HCT116 (cell line): Measurements from ENCODE around the gene MAP2K2. TPM values are rescaled to one million over a fixed set of nuclear protein-coding genes. Genes with fewer than 3 reads are reported as not detected.

ENCODE experiments used
- ATAC-seq: fragments of 200-7000 bp; cut with Tn5 transposase; 2 replicates; pipeline ENCODE4 v1.9.1; 2020; ENCODE audit warnings: mild to moderate bottlenecking, moderate library complexity
- BruUV-seq: library from RNA; stranded (reverse); fragments of 400-500 nt; replicated peaks from 2 replicates; lab custom pipeline; 2021; lab: Mats Ljungman, UMichigan
- CTCF ChIA-PET: fragments of 300-600 bp; sonication (Branson Sonifier 250); formaldehyde crosslinking; loops from one replicate; lab custom pipeline; 2021; ENCODE audit warnings: antibody characterized with exemption; lab: Charles Lee
- POLR2A ChIA-PET: fragments of 300-600, 350-600 bp; sonication (Branson Sonifier 250); formaldehyde crosslinking; loops from one replicate; lab custom pipeline; 2021; ENCODE audit warnings: antibody characterized with exemption; lab: Charles Lee
- RAD21 ChIA-PET, 2 experiments: fragments of 300-600 bp; sonication (Branson Sonifier 250); formaldehyde crosslinking; loops; one replicate each; lab custom pipeline; 2023; ENCODE audit warnings: low total read pairs in 2 of 2; ENCODE audit not compliant: uncharacterized antibody in 2 of 2, unreplicated experiment in 2 of 2, low non-redundant PET in 1 of 2; lab: Charles Lee
- DNase-seq: peaks from one replicate; pipeline ENCODE4 v3.0.0-alpha.2; 2010; ENCODE audit warnings: low read depth, low spot score
- H2AFZ ChIP-seq: fragments of 200-600 bp; shearing (Covaris generic), sonication (generic); 2 replicates; pipeline ENCODE4 v1.6.1; 2017; ENCODE audit warnings: low read depth, mixed run types, mixed read lengths, antibody characterized with exemption, low read length; ENCODE audit not compliant: poor library complexity, severe bottlenecking
- H3K27ac ChIP-seq: 2 replicates; pipeline ENCODE4 v1.5.1; 2012; ENCODE audit warnings: low read depth, low read length
- H3K27me3 ChIP-seq: fragments of 200-600 bp; sonication (generic); 2 replicates; pipeline ENCODE4 v1.6.1; 2016; ENCODE audit warnings: mixed run types, low read length, mixed read lengths; ENCODE audit not compliant: insufficient read depth
- H3K36me3 ChIP-seq, 2 experiments: fragments of 200-500 bp in 1 of 2; fragments of 200-600 bp in 1 of 2; sonication (Bioruptor generic) in 1 of 2; sonication (generic) in 1 of 2; 2 replicates each; pipeline versions ENCODE4 v1.5.1 to v1.6.1; 2014 to 2016; ENCODE audit warnings: low read length in 2 of 2, inconsistent platforms in 1 of 2, mixed read lengths in 1 of 2, mixed run types in 1 of 2; ENCODE audit not compliant: insufficient read depth in 2 of 2, control insufficient read depth in 1 of 2
- H3K4me1 ChIP-seq, 2 experiments: fragments of 200-600 bp in 1 of 2; sonication (generic) in 1 of 2; 2 replicates each; pipeline versions ENCODE4 v1.5.1 to v1.6.1; 2012 to 2017; ENCODE audit warnings: low read length in 2 of 2, inconsistent platforms in 1 of 2, mild to moderate bottlenecking in 1 of 2, mixed read lengths in 1 of 2, mixed run types in 1 of 2, moderate library complexity in 1 of 2; ENCODE audit not compliant: insufficient read depth in 2 of 2, control insufficient read depth in 1 of 2
- H3K4me2 ChIP-seq: fragments of 200-600 bp; sonication (generic); 2 replicates; pipeline ENCODE4 v1.6.1; 2017; ENCODE audit warnings: mixed run types, low read length, mixed read lengths
- H3K4me3 ChIP-seq, 2 experiments: fragments of 200-600 bp in 1 of 2; sonication (generic) in 1 of 2; replicated peaks in 1 of 2; 2 replicates each; pipeline ENCODE4 v1.5.1; 2011 to 2016; ENCODE audit warnings: low read length in 2 of 2, control low read depth in 1 of 2, low read depth in 1 of 2, mild to moderate bottlenecking in 1 of 2, mixed read lengths in 1 of 2, mixed run types in 1 of 2
- H3K79me2 ChIP-seq: fragments of 200-600 bp; sonication (generic); 2 replicates; pipeline ENCODE4 v1.6.1; 2017; ENCODE audit warnings: mild to moderate bottlenecking, mixed run types, low read length, moderate library complexity, mixed read lengths; ENCODE audit not compliant: insufficient read depth
- H3K9ac ChIP-seq: fragments of 200-600 bp; sonication (generic); 2 replicates; pipeline ENCODE4 v1.6.1; 2016; ENCODE audit warnings: low read length, mixed read lengths
- H3K9me2 ChIP-seq: fragments of 200-600 bp; sonication (generic), shearing (Covaris generic); 2 replicates; pipeline ENCODE4 v1.6.1; 2017; ENCODE audit warnings: mixed run types, mild to moderate bottlenecking, moderate library complexity; ENCODE audit not compliant: insufficient read depth
- H3K9me3 ChIP-seq, 2 experiments: fragments of 200-500 bp in 1 of 2; fragments of 200-600 bp in 1 of 2; sonication (Bioruptor generic) in 1 of 2; sonication (generic) in 1 of 2; 2 replicates each; pipeline ENCODE4 v1.6.1; 2014 to 2017; ENCODE audit warnings: low read length in 2 of 2, mixed read lengths in 2 of 2, inconsistent platforms in 1 of 2, low read depth in 1 of 2, mild to moderate bottlenecking in 1 of 2, mixed run types in 1 of 2, moderate library complexity in 1 of 2; ENCODE audit not compliant: control insufficient read depth in 1 of 2, insufficient read depth in 1 of 2
- H4K20me1 ChIP-seq: fragments of 200-600 bp; sonication (generic), shearing (Covaris generic); 2 replicates; pipeline ENCODE4 v1.6.1; 2017; ENCODE audit warnings: mixed run types, mild to moderate bottlenecking, moderate library complexity; ENCODE audit not compliant: insufficient read depth
- CBX3 ChIP-seq: IDR thresholded peaks from 2 replicates; pipeline ENCODE4 v1.6.1; 2012; ENCODE audit warnings: low read depth
- CEBPB ChIP-seq: IDR thresholded peaks from 2 replicates; pipeline ENCODE4 v1.6.1; 2012; ENCODE audit warnings: low read depth
- EGR1 ChIP-seq: IDR thresholded peaks from 2 replicates; pipeline ENCODE4 v1.6.1; 2012; ENCODE audit warnings: low read depth
- ELF1 ChIP-seq: IDR thresholded peaks from 2 replicates; pipeline ENCODE4 v1.6.1; 2012; ENCODE audit warnings: low read depth, borderline replicate concordance
- EZH2 ChIP-seq: fragments of 200-600 bp; sonication (generic); IDR thresholded peaks from 2 replicates; pipeline ENCODE4 v1.6.1; 2017; ENCODE audit warnings: antibody characterized with exemption, mixed run types
- EZH2phosphoT487 ChIP-seq: fragments of 200-600 bp; IDR thresholded peaks from 2 replicates; pipeline ENCODE4 v1.6.1; 2018; ENCODE audit warnings: antibody characterized with exemption, borderline replicate concordance
- FOSL1 ChIP-seq: IDR thresholded peaks from 2 replicates; pipeline ENCODE4 v1.6.1; 2012; ENCODE audit warnings: low read depth
- JUND ChIP-seq: IDR thresholded peaks from 2 replicates; pipeline ENCODE4 v1.6.1; 2012
- POLR2A ChIP-seq: IDR thresholded peaks from 2 replicates; pipeline ENCODE4 v1.7.0; 2011; ENCODE audit warnings: borderline replicate concordance; ENCODE audit not compliant: insufficient read depth, insufficient read length; ENCODE audit errors: extremely low read depth
- POLR2AphosphoS5 ChIP-seq: IDR thresholded peaks from 2 replicates; pipeline ENCODE4 v1.6.1; 2011; ENCODE audit warnings: mild to moderate bottlenecking, low read depth, low read length, moderate library complexity
- SP1 ChIP-seq: IDR thresholded peaks from 2 replicates; pipeline ENCODE4 v1.6.1; 2012; ENCODE audit warnings: low read depth
- ZFX ChIP-seq: fragments of 450-650 bp; IDR thresholded peaks from 2 replicates; pipeline ENCODE4 v1.6.1; 2017
- ZNF274 ChIP-seq: fragments of 200-500 bp; sonication (Bioruptor generic); IDR thresholded peaks from 2 replicates; pipeline ENCODE4 v1.6.1; 2014; ENCODE audit warnings: mild to moderate bottlenecking, low read depth, low read length, inconsistent platforms
- intact Hi-C: fragments of 100-400 bp; cut with micrococcal nuclease; formaldehyde crosslinking; loops from 2 replicates; pipeline ENCODE4 v1.10.0; 2022
- total RNA-seq: library from RNA; stranded (reverse); gene quantifications from one replicate; pipeline ENCODE4 v1.2.1, GENCODE V29; 2021; ENCODE audit not compliant: unreplicated experiment
- TF ChIP-seq, protein P1 (sequence below): IDR thresholded peaks from 2 replicates; pipeline ENCODE4 v1.6.1; 2012
- TF ChIP-seq, protein P2 (sequence below): IDR thresholded peaks from 2 replicates; pipeline ENCODE4 v1.6.1; 2012
- TF ChIP-seq, protein P3 (sequence below): IDR thresholded peaks from 2 replicates; pipeline ENCODE4 v1.6.1; 2011; ENCODE audit warnings: mild to moderate bottlenecking, low read length, moderate library complexity; ENCODE audit not compliant: insufficient replicate concordance; ENCODE audit errors: extremely low read depth
- TF ChIP-seq, protein P4 (sequence below): IDR thresholded peaks from 2 replicates; pipeline ENCODE4 v1.6.1; 2012; ENCODE audit warnings: low read depth

The MAP2K2 gene
- total RNA-seq, 1 experiment from 2014 or later, result 186 TPM

DNA sequence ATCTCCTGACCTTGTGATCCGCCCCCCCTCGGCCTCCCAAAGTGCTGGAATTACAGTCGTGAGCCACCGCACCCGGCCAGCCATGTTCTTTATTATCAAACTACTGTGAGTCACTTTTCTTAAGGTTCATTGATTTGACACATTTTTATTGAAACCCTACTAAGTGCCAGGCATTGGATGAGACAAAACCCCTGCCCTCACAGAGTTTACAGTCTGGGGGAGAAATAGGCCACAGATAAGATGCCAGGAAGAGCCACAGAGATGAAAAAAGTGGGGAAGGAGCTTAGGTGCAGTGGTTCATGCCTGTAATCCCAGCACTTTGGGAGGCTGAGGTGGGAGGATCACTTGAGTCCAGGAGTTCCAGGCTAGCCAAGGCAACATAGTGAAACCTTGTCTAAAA, 14.5 kb upstream of the MAP2K2 start:
- H3K9me2 ChIP-seq, result no peaks in the 10 kb centered on the region
- ChIA-PET RAD21 (no interaction called here), CTCF (interaction anchor here (3.3 kb wide), 1 partner anchor 151 kb away, joined by 20 read pairs; no protein-coding TSS in a partner anchor), POLR2A (no interaction called here)
- no TSS peak for BruUV-seq
- H3K4me1 ChIP-seq, result peaks cover 6 to 29% of the 10 kb centered on the region in 2 experiments; a peak in 3 of 4 replicates
- intact Hi-C loops, result loop anchor here (10.0 kb wide), 1 partner anchor 74 kb away; the partner anchor contains the start of gene ZBTB7A
- no peak overlapping the region for H3K4me2 ChIP-seq
- no peaks in the 10 kb centered on the region for H3K79me2 ChIP-seq
- no peak for TF ChIP-seq FOSL1
- no peak for TF ChIP-seq CBX3
- no peak for TF ChIP-seq SP1
- no peak for TF ChIP-seq ELF1
- TF ChIP-seq, protein P1, sequence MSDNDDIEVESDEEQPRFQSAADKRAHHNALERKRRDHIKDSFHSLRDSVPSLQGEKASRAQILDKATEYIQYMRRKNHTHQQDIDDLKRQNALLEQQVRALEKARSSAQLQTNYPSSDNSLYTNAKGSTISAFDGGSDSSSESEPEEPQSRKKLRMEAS, result no peak
- TF ChIP-seq, protein P2, sequence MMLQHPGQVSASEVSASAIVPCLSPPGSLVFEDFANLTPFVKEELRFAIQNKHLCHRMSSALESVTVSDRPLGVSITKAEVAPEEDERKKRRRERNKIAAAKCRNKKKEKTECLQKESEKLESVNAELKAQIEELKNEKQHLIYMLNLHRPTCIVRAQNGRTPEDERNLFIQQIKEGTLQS, result no peak
- no peak for TF ChIP-seq POLR2AphosphoS5
- TF ChIP-seq POLR2A, result no peak
- TF ChIP-seq ZFX, result no peak
- TF ChIP-seq EZH2phosphoT487, result no peak
- TF ChIP-seq CEBPB, result no peak
- TF ChIP-seq, protein P3, sequence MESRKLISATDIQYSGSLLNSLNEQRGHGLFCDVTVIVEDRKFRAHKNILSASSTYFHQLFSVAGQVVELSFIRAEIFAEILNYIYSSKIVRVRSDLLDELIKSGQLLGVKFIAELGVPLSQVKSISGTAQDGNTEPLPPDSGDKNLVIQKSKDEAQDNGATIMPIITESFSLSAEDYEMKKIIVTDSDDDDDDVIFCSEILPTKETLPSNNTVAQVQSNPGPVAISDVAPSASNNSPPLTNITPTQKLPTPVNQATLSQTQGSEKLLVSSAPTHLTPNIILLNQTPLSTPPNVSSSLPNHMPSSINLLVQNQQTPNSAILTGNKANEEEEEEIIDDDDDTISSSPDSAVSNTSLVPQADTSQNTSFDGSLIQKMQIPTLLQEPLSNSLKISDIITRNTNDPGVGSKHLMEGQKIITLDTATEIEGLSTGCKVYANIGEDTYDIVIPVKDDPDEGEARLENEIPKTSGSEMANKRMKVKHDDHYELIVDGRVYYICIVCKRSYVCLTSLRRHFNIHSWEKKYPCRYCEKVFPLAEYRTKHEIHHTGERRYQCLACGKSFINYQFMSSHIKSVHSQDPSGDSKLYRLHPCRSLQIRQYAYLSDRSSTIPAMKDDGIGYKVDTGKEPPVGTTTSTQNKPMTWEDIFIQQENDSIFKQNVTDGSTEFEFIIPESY, result no peak
- TF ChIP-seq EGR1, result no peak
- TF ChIP-seq ZNF274, result no peak
- no peak for TF ChIP-seq JUND
- no peak for TF ChIP-seq EZH2
- TF ChIP-seq, protein P4, sequence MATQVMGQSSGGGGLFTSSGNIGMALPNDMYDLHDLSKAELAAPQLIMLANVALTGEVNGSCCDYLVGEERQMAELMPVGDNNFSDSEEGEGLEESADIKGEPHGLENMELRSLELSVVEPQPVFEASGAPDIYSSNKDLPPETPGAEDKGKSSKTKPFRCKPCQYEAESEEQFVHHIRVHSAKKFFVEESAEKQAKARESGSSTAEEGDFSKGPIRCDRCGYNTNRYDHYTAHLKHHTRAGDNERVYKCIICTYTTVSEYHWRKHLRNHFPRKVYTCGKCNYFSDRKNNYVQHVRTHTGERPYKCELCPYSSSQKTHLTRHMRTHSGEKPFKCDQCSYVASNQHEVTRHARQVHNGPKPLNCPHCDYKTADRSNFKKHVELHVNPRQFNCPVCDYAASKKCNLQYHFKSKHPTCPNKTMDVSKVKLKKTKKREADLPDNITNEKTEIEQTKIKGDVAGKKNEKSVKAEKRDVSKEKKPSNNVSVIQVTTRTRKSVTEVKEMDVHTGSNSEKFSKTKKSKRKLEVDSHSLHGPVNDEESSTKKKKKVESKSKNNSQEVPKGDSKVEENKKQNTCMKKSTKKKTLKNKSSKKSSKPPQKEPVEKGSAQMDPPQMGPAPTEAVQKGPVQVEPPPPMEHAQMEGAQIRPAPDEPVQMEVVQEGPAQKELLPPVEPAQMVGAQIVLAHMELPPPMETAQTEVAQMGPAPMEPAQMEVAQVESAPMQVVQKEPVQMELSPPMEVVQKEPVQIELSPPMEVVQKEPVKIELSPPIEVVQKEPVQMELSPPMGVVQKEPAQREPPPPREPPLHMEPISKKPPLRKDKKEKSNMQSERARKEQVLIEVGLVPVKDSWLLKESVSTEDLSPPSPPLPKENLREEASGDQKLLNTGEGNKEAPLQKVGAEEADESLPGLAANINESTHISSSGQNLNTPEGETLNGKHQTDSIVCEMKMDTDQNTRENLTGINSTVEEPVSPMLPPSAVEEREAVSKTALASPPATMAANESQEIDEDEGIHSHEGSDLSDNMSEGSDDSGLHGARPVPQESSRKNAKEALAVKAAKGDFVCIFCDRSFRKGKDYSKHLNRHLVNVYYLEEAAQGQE, result no peak
- no peak overlapping the region for H3K4me3 ChIP-seq
- no peaks in the 10 kb centered on the region for H3K36me3 ChIP-seq
- H3K27me3 ChIP-seq, result no peaks in the 10 kb centered on the region
- no peaks in the 10 kb centered on the region for H3K9me3 ChIP-seq
- ATAC-seq (no peak), DNase-seq (no peak)
- H3K27ac ChIP-seq, result no peak overlapping the region
- no peak overlapping the region for H3K9ac ChIP-seq
- H2AFZ ChIP-seq, result no peak overlapping the region
- H4K20me1 ChIP-seq, result no peaks in the 10 kb centered on the region
